D721Med (cell line): ENCODE data around the gene NOTO.

ENCODE experiments used
- DNase-seq: peaks from one replicate; pipeline ENCODE4 v3.0.0; 2011; ENCODE audit warnings: low spot score; ENCODE audit not compliant: insufficient read length
- FAIRE-seq: peaks from 2 replicates; lab custom pipeline; 2011; peaks lifted over from hg19 to GRCh38; lab: Jason Lieb, UNC
- TF ChIP-seq, protein P1 (sequence below): IDR thresholded peaks from 2 replicates; pipeline ENCODE4 v1.5.1; 2012; ENCODE audit warnings: mild to moderate bottlenecking, control low read depth; ENCODE audit not compliant: insufficient read depth; ENCODE audit errors: missing control alignments

NOTO gene

GRCh38 chr2:73255007-73255644 lies 52.8 kb downstream of the NOTO start:
- DNase-seq (no peak), FAIRE-seq (no peak)
- TF ChIP-seq, protein P1, sequence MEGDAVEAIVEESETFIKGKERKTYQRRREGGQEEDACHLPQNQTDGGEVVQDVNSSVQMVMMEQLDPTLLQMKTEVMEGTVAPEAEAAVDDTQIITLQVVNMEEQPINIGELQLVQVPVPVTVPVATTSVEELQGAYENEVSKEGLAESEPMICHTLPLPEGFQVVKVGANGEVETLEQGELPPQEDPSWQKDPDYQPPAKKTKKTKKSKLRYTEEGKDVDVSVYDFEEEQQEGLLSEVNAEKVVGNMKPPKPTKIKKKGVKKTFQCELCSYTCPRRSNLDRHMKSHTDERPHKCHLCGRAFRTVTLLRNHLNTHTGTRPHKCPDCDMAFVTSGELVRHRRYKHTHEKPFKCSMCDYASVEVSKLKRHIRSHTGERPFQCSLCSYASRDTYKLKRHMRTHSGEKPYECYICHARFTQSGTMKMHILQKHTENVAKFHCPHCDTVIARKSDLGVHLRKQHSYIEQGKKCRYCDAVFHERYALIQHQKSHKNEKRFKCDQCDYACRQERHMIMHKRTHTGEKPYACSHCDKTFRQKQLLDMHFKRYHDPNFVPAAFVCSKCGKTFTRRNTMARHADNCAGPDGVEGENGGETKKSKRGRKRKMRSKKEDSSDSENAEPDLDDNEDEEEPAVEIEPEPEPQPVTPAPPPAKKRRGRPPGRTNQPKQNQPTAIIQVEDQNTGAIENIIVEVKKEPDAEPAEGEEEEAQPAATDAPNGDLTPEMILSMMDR = no peak

DNA sequence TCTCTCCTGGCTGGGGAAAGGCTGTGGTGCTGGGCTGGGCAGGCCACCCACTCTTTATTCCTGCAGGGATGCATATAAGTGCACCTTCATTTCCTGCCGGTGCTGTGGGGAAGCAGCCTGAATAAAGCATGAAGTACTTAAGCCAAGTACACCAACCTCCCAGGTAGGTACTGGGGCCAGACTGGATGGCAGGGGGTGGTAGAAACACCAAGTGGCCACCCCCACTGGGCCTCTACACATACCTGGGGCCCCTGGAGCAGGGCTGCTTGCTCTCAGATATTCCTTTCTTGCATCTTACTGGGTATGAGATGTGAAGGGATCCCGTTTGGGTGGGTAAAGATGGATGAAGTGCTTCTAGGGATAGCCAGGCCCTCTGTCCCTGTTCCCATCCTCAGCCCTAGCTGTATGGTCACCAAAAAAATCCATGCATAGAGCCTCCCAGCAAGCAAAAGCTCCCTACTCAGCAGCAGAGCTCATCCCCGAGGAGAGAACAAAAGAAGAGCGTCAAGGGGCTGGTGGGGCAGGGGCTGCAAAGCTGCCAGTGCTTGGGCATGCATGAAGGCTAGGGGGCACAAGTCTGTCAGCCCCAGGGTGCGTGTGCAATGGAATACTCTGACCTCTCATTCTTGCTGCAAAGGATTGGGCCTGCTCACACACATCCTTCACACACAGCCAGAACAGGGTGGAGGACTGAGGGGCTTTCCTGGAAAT lies 53.7 kb downstream of the NOTO start:
- FAIRE-seq (no peak), DNase-seq (no peak)
- TF ChIP-seq, protein P1 = no peak

DNA sequence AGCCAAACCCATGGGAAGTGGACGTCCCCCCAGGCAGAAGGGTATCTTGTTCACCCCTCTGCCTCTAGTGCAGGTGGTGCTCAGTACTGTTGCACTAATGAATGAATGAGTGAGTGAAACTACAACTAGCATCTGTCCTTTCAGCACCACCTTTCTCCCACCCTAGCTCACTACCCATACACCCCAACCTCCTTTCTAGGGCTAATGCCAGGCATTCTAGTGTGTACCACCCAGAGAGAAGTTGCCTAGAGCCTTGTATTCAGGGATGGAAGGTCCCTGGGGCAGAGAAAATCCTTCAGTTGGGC lies 54.2 kb downstream of the NOTO start:
- TF ChIP-seq, protein P1 = no peak
- DNase-seq = no peak
- no peak for FAIRE-seq

- no peak for DNase-seq
- TF ChIP-seq, protein P1 = no peak
- no peak for FAIRE-seq
These were observed 54.6 kb downstream of the NOTO start for GRCh38 chr2:73257021-73257420.

DNA sequence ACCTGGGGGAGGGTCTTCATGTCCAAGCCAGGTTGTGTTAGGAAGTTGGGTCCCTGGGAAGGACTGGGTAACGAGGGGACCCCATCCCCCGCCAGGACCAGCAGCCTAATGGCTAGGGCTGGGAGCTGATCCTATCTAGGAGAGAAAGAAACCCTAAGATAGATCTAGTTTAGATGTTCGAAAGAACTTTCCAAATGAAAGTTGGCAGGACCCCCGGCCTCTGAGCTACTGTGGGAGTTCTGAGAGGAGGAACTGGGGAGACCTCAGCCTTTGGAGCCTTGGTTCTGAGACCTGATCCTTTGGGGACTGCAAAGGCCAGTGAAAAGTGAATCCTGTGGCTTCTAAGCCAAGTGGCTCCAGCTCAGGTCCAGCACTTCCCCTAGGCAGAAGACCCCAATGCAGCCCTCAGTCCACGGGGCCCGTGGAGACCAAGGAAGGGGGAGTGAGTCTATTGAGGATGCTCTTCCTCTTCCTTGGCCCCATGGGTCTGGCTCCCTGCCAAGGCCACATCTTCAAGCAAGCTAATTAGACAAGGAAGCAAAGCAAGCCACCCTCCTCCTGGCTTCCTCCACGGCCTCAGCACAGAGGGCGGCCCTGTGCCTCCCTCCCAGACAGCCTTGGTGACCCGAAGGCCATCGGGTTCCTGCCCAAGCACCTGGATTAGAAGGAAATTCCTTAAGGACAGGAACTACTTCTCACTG lies 55.2 kb downstream of the NOTO start:
- FAIRE-seq (no peak), DNase-seq (no peak)
- TF ChIP-seq, protein P1 = no peak

- TF ChIP-seq, protein P1 = no peak
- no peak for FAIRE-seq
- no peak for DNase-seq
These were observed 56.0 kb downstream of the NOTO start for GRCh38 chr2:73258186-73258912.
